CD14-positive monocyte (primary cell): ENCODE measurements around the gene ACAA1. TPM values are rescaled to one million over a fixed set of nuclear protein-coding genes. Genes with fewer than 3 reads are reported as not detected.

Experiments
- DNase-seq, 3 donors: peaks; one replicate each; pipeline ENCODE4 v3.0.0-alpha.2; 2011 to 2022
- H2AFZ ChIP-seq: 2 replicates; pipeline ENCODE4 v1.6.0; 2012; ENCODE audit warnings: mild to moderate bottlenecking, low read depth, low read length, inconsistent platforms; ENCODE audit not compliant: insufficient read depth, poor library complexity, severe bottlenecking
- H3K27ac ChIP-seq, 2 donors: 1 replicate in 1 of 2; 2 replicates in 1 of 2; pipeline ENCODE4 v1.5.1; 2012 to 2013; ENCODE audit warnings: low read length in 2 of 2, control low read depth in 1 of 2, inconsistent platforms in 1 of 2, low read depth in 1 of 2, mild to moderate bottlenecking in 1 of 2
- H3K27me3 ChIP-seq, 2 donors: one replicate each; pipeline versions ENCODE4 v1.6.0 to v1.6.1; 2011 to 2013; ENCODE audit warnings: low read length in 2 of 2; ENCODE audit not compliant: control insufficient read depth in 2 of 2, insufficient read depth in 2 of 2
- H3K36me3 ChIP-seq, 2 donors: replicated peaks in 1 of 2; 1 replicate in 1 of 2; 2 replicates in 1 of 2; pipeline versions ENCODE4 v1.5.1 to v1.6.1; 2012 to 2013; ENCODE audit warnings: low read length in 2 of 2, control low read depth in 1 of 2, inconsistent platforms in 1 of 2, mild to moderate bottlenecking in 1 of 2; ENCODE audit not compliant: insufficient read depth in 2 of 2, control insufficient read depth in 1 of 2
- H3K4me1 ChIP-seq, 2 donors: 1 replicate in 1 of 2; 2 replicates in 1 of 2; pipeline versions ENCODE4 v1.5.1 to v1.6.1; 2012 to 2013; ENCODE audit warnings: low read length in 2 of 2, control low read depth in 1 of 2, inconsistent platforms in 1 of 2, mild to moderate bottlenecking in 1 of 2, moderate library complexity in 1 of 2; ENCODE audit not compliant: insufficient read depth in 2 of 2, control insufficient read depth in 1 of 2
- H3K4me2 ChIP-seq: replicated peaks from 2 replicates; pipeline ENCODE3; 2012; ENCODE audit warnings: low read length, moderate library complexity, mild to moderate bottlenecking; ENCODE audit not compliant: poor library complexity, severe bottlenecking; ENCODE audit errors: extremely low read depth
- H3K4me3 ChIP-seq, 3 experiments: fragments of 200-600 bp in 1 of 3; sonication (generic) in 1 of 3; replicated peaks in 1 of 3; 1 replicate in 2 of 3; 2 replicates in 1 of 3; pipeline ENCODE4 v1.5.1; 2011 to 2013; ENCODE audit warnings: low read length in 3 of 3, mild to moderate bottlenecking in 3 of 3, control low read depth in 2 of 3, low read depth in 2 of 3, inconsistent platforms in 1 of 3, moderate library complexity in 1 of 3
- H3K79me2 ChIP-seq: 2 replicates; pipeline ENCODE4 v1.6.0; 2012; ENCODE audit warnings: mild to moderate bottlenecking, control low read depth, inconsistent platforms, low read length, moderate library complexity; ENCODE audit not compliant: insufficient read depth
- H3K9ac ChIP-seq: 2 replicates; pipeline ENCODE4 v1.6.0; 2017; ENCODE audit warnings: low read length, mild to moderate bottlenecking; ENCODE audit not compliant: insufficient read depth, poor library complexity, severe bottlenecking
- H3K9me3 ChIP-seq, 2 donors: replicated peaks in 1 of 2; 1 replicate in 1 of 2; 2 replicates in 1 of 2; pipeline versions ENCODE4 v1.5.1 to v1.6.1; 2012 to 2013; ENCODE audit warnings: low read length in 2 of 2, control low read depth in 1 of 2; ENCODE audit not compliant: control insufficient read depth in 1 of 2, insufficient read depth in 1 of 2
- H4K20me1 ChIP-seq: 2 replicates; pipeline ENCODE4 v1.6.0; 2012; ENCODE audit warnings: mild to moderate bottlenecking, low read length, control low read depth, moderate library complexity; ENCODE audit not compliant: insufficient read depth
- H3K27ac Mint-ChIP-seq, 7 donors: one replicate each; pipeline ENCODE4 v1.8.0; 2020; ENCODE audit warnings: mild to moderate bottlenecking in 7 of 7, mixed read lengths in 7 of 7, moderate library complexity in 6 of 7, inconsistent platforms in 2 of 7
- H3K27me3 Mint-ChIP-seq, 3 donors: one replicate each; pipeline ENCODE4 v1.8.0; 2021 to 2022; ENCODE audit warnings: low read depth in 3 of 3, mild to moderate bottlenecking in 3 of 3, mixed read lengths in 3 of 3, moderate library complexity in 3 of 3, inconsistent platforms in 1 of 3
- H3K36me3 Mint-ChIP-seq, 2 donors: one replicate each; pipeline ENCODE4 v1.8.0; 2020; ENCODE audit warnings: mixed read lengths in 2 of 2, inconsistent platforms in 1 of 2, mild to moderate bottlenecking in 1 of 2
- H3K4me1 Mint-ChIP-seq: one replicate; pipeline ENCODE4 v1.8.0; 2020; ENCODE audit warnings: mild to moderate bottlenecking, mixed read lengths
- H3K4me3 Mint-ChIP-seq, 2 donors: one replicate each; pipeline ENCODE4 v1.8.0; 2020; ENCODE audit warnings: mild to moderate bottlenecking in 2 of 2, mixed read lengths in 2 of 2, moderate library complexity in 1 of 2
- H3K9me3 Mint-ChIP-seq, 7 donors: one replicate each; pipeline ENCODE4 v1.8.0; 2020 to 2022; ENCODE audit warnings: mixed read lengths in 7 of 7, mild to moderate bottlenecking in 6 of 7, moderate library complexity in 6 of 7, inconsistent platforms in 2 of 7
- WGBS: methylation state at CpG from one replicate; pipeline ENCODE4 v1.1.5; 2013; ENCODE audit warnings: missing lambda C conversion rate; ENCODE audit not compliant: insufficient coverage; 5-methylcytosine and 5-hydroxymethylcytosine counted together
- intact Hi-C, 2 donors: fragments of 100-400 bp; cut with micrococcal nuclease; formaldehyde crosslinking; loops; one replicate each; pipeline versions ENCODE4 v1.15.0 to v1.15.1; 2023
- polyA plus RNA-seq, 3 donors: library from polyadenylated mRNA; depleted of rRNA in 1 of 3; unstranded in 2 of 3; stranded (reverse) in 1 of 3; fragments of 300-500 nt in 2 of 3; fragments of >200 nt in 1 of 3; fragmentation: Illumina TruSeq in 2 of 3; gene quantifications; 1 replicate in 2 of 3; 2 replicates in 1 of 3; pipeline ENCODE4 v1.2.3, GENCODE V29; 2012 to 2021
- TF ChIP-seq, protein P1 (sequence below): fragments of 200-600 bp; IDR thresholded peaks from one replicate; pipeline ENCODE4 v1.8.0; 2022; ENCODE audit warnings: antibody characterized with exemption, mild to moderate bottlenecking

Gene ACAA1
- polyA plus RNA-seq, 3 donors, result 123 to 268 (median 133) TPM

DNA sequence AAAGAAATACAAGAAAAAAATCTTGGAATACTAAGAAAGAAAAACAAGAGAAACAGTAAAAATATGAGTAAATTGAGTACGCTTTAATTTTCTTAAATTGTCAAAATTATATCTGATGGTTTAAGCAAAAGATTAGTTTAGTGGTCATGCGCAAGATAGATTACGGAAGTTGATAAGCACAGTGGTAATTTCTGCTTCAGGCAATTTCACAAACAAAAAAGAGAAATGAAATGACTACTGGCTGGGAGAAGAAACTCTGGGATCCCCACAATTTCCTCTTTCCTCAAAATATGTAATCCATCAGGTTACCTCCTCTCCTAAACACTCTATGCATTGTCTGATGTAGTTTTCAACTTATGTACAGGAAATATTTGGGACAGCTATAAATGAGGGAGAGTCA lies 10.5 kb upstream of the ACAA1 start:
- Histone ChIP-seq H4K20me1 (no peaks in the 10 kb centered on the region), H3K4me1 (peaks cover 73 to 84% of the 10 kb centered on the region in 2 donors), H3K4me3 (peak overlapping the region in 1 of 3 experiments; percentile 55), H3K9me3 (no peaks in the 10 kb centered on the region), H3K27me3 (no peaks in the 10 kb centered on the region), H2AFZ (no peak overlapping the region), H3K27ac (peak overlapping the region; percentile 88 to 89), H3K4me2 (peak overlapping the region; percentile 61), H3K9ac (peak overlapping the region; percentile 37), H3K79me2 (no peaks in the 10 kb centered on the region), H3K36me3 (peaks cover 0 to 4% of the 10 kb centered on the region in 2 donors)
- intact Hi-C loops, result loop anchor here in 1 of 2 donors (10.0 kb wide), 1 partner anchor 63 kb away; no protein-coding TSS in a partner anchor
- Mint-ChIP-seq H3K9me3 (peaks cover 3 to 13% (median 6%) of the 10 kb centered on the region in 7 donors), H3K36me3 (peaks cover 8 to 16% of the 10 kb centered on the region in 2 donors), H3K4me3 (no peak overlapping the region), H3K27ac (peak overlapping the region; percentile 96 to 99 (median 99)), H3K4me1 (peaks cover 68% of the 10 kb centered on the region), H3K27me3 (peaks cover 0 to 4% (median 0%) of the 10 kb centered on the region in 3 donors)
- TF ChIP-seq, protein P1, sequence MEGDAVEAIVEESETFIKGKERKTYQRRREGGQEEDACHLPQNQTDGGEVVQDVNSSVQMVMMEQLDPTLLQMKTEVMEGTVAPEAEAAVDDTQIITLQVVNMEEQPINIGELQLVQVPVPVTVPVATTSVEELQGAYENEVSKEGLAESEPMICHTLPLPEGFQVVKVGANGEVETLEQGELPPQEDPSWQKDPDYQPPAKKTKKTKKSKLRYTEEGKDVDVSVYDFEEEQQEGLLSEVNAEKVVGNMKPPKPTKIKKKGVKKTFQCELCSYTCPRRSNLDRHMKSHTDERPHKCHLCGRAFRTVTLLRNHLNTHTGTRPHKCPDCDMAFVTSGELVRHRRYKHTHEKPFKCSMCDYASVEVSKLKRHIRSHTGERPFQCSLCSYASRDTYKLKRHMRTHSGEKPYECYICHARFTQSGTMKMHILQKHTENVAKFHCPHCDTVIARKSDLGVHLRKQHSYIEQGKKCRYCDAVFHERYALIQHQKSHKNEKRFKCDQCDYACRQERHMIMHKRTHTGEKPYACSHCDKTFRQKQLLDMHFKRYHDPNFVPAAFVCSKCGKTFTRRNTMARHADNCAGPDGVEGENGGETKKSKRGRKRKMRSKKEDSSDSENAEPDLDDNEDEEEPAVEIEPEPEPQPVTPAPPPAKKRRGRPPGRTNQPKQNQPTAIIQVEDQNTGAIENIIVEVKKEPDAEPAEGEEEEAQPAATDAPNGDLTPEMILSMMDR, result no peak
- WGBS, result no CpG with 5 or more reads among the region's 3 CpGs
- DNase-seq, result peak; percentile 57 to 88 (median 87)

DNA sequence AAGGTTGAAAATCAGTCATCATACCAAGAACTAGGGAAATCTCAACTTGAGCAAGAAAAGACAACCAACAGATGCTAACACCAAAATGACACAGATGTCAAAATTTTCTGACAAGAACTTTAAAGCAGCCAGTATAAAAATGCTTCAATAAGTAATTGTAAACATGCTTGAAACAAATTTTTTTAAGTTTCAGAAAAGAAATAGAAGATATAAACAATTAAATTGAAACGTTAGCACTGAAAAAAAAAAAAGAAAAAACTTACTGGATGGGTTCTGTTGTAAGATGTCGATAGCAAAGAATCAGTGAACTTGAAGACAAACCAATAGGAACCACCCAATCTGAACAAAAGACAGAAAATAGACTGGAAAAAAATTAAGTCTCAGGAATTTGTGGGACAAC lies 9.6 kb upstream of the ACAA1 start:
- Mint-ChIP-seq H3K27ac (peak overlapping the region; percentile 83 to 99 (median 99)), H3K27me3 (peaks cover 0 to 4% (median 0%) of the 10 kb centered on the region in 3 donors), H3K36me3 (peaks cover 15 to 24% of the 10 kb centered on the region in 2 donors), H3K4me3 (no peak overlapping the region), H3K4me1 (peaks cover 70% of the 10 kb centered on the region), H3K9me3 (peaks cover 3 to 13% (median 5%) of the 10 kb centered on the region in 7 donors)
- whole genome bisulfite sequencing, result no CpG with 5 or more reads among the region's 2 CpGs
- intact Hi-C loops, result loop anchor here in 1 of 2 donors (10.0 kb wide), 1 partner anchor 62 kb away; no protein-coding TSS in a partner anchor
- peak overlapping the region in 1 of 2 donors; percentile 89 for H3K27ac ChIP-seq
- H3K79me2 ChIP-seq, result peaks cover under 1% of the 10 kb centered on the region
- TF ChIP-seq, protein P1, result no peak
- H3K4me3 ChIP-seq, result no peak overlapping the region
- no peak for DNase-seq
- H3K9me3 ChIP-seq, result no peaks in the 10 kb centered on the region
- peaks cover 7 to 13% of the 10 kb centered on the region in 2 donors for H3K36me3 ChIP-seq
- peaks cover 5% of the 10 kb centered on the region for H4K20me1 ChIP-seq
- no peaks in the 10 kb centered on the region for H3K27me3 ChIP-seq
- peaks cover 68 to 84% of the 10 kb centered on the region in 2 donors for H3K4me1 ChIP-seq
- no peak overlapping the region for H3K9ac ChIP-seq
- H2AFZ ChIP-seq, result no peak overlapping the region
- H3K4me2 ChIP-seq, result no peak overlapping the region
